ENCODE measurements around the gene KAZN.

The KAZN gene

DNA sequence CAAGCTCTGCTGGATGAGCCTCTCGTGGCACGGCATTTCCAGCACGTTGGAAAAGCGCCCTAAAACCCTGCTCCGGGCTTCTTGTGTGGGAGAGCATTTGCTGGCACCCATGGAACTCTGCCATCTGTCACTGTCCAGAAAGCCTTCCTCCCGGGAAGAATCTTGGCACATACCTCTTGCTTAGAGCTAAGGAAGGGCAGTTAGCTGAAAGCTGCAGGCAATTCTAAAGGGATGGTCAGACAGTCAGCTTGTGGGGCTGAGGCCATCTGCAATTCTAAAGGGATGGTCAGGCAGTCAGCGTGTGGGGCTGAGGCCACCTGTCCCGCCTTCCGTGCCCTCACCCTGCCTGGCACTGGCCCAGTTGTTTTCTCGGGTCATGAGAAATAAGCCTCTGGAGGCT is 416.0 kb downstream of the KAZN start:
- no peak for DNase-seq (ENCODE audit: low read depth in 2 of 2, low spot score in 1 of 2)

DNA sequence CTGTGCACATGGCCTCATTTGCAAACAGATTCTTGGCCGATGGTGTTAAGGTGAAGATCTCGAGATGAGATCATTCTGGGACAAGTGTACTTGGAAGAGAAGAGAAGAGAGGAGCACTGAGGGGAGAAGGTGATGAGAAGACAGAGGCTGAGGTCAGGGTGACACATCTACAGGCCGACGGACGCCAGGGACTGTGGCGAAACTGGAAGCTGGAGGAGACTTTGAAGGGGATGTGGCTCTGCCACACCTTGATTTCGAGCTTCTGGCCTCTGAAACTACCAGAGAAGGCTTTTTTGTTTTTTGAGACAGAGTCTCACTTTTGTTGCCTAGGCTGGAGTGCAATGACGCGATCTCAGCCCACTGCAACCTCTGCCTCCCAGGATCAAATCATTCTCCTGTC is 417.5 kb downstream of the KAZN start:
- no peak for DNase-seq (ENCODE audit: low read depth in 2 of 2, low spot score in 1 of 2)

DNA sequence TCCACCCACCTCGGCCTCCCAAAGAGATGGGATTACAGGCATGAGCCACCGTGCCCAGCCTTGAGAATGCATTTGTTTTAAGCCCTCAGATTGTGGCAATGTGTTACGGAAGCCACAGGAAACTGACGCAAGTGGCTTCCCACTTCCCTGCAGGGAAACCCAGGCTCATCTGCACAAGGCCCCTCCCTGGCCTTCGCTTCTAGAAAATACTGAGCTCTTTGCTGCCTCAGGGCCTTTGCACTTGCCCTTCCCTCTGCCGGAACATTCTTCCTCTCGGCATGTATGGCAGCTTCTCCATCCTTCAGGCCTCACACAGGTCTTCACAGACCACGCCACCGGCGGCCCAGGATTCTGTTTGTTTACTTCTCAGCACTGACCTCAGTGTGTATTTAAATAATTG is 418.0 kb downstream of the KAZN start:
- DNase-seq (ENCODE audit: low read depth in 2 of 2, low spot score in 1 of 2): no peak

DNA sequence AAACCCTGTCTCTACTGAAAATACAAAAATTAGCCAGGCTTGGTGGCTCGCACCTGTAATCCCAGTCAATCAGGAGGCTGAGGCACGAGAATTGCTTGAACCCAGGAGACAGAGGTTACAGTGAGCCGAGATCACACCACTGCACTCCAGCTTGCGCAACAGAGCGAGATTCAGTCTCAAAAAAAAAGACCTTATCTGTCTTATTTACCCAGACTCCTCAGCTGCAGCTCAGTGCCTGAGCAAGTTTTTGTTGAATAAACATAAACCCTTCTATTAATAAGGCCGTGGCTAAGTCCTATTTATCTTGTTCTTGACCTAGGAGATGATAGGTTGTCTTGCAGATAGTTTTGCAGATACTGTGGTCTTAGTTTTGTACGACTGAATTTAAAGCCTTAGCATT is 418.6 kb downstream of the KAZN start:
- no peak for DNase-seq (ENCODE audit: low read depth in 2 of 2, low spot score in 1 of 2)

DNA sequence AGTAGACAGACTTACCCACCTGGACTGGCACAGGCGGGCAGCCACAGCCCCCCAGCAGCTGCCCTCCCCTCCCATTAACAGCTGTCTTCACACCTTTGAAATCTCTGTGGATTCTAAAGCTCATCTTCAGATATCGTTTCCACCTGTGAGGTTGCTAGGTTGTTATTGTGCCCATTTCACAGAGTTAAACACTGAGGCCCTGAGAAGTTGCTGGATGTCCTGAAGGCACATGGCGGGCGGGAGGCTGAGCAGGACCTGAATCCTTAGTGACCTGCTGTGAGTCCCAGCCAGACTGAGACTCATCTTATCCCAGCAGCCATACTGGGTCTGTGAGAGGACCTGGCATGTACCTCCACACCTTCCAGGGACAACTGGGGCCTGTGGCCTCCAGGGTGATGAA is 420.3 kb downstream of the KAZN start:
- no peak for DNase-seq (ENCODE audit: low read depth in 2 of 2, low spot score in 1 of 2)

DNA sequence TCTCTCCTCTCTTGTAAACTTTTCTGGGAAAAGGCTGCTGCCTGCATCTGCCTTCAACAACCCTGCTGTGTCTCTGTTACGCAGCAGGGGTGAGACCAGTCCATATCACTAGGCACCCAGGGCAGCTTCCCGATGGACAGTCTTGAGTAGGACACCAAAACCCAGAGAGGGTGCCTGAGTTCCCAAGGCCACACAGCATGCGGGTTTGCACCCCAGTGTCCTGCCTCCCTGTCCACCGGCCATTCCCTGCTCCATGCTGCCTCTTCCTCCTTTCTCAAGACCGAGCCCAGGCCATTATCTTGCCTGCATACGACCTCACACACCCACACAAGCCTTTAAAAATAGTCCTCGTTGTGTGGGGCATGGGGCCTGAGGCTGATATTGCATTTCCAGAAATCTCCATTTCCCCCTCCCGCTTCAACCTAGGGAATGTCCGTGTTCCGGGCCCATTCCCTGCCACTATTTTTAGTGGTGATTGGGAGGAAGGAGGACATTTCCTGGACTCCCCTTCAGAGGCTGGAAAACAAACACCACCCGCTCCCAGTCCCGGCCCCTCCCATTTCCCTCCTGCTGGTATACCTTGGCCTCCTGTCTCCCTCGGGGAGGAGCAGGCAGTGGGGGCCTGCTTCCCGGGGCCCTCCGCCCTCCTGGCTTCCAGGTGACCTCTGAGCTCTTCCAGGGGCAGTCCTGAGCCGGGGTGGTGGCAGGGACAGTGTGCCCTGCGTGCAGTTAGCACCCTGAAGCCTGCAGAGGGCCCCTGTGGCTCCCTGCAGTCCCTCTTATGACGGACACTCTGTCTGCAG is 422.7 kb downstream of the KAZN start:
- DNase-seq (ENCODE audit: low read depth in 2 of 2, low spot score in 1 of 2): no peak

- no peak for DNase-seq (ENCODE audit: low read depth in 2 of 2, low spot score in 1 of 2)
Observed at GRCh38 chr1:15022048-15022447, 423.6 kb downstream of the KAZN start.

DNA sequence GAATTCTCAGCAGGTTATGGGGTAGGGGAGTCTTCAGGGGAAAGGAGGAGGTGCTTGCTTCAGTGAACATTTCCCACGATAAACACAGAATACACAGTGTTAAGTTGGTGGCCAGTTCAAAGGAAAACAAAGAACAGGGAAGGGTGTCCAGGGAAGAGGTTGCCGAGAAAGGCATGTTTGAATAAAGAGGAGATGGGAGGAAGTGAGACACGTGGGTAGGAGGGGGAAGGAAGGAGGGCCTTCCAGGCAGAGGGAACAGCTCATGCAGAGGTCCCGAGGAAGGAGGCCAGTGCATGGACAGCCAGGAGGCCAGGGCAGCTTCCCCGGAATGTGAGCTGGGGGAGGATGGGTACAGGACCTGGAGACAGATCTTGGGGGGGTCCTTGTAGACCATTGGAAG is 424.7 kb downstream of the KAZN start:
- DNase-seq (ENCODE audit: low read depth in 2 of 2, low spot score in 1 of 2): no peak

DNA sequence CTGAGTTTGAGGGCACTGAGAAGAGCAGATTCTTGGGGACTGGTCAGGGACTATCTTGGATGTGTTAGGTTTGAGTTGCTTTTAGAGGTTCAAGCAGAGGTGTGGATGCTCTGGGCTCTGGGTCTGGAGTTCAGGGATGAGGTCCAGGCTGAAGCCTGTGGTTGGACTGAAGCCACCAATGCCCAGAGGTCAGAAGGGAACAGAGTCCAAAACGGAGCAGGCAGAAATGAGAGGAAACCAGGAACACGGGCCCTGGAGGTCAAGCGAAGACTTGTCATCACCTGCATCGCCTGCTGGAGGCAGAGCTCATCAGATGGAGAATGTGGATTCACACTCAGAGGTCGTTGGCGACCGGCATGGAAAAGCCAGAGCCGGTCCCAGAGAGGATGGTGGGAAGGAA is 425.5 kb downstream of the KAZN start:
- DNase-seq (ENCODE audit: low read depth in 2 of 2, low spot score in 1 of 2): no peak

DNA sequence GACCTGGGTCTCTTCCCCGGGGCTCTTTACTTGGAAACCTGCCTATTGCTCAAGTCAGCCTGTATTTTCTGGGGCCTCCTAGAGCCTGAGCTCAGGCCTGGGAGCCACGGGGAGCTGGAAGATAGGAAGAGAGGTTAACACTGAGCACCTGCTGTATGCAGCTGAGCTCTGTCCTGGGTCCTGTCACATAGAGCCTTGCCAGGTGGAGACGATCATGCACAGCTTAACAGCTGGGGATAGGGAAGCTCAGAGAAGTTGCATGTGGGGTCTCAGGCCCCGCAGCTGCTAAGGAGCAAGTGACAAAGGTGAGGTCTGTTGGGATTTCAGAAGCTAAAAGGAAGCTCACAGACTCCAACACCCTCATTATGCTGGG is 427.6 kb downstream of the KAZN start:
- DNase-seq (ENCODE audit: low read depth in 2 of 2, low spot score in 1 of 2): no peak

DNA sequence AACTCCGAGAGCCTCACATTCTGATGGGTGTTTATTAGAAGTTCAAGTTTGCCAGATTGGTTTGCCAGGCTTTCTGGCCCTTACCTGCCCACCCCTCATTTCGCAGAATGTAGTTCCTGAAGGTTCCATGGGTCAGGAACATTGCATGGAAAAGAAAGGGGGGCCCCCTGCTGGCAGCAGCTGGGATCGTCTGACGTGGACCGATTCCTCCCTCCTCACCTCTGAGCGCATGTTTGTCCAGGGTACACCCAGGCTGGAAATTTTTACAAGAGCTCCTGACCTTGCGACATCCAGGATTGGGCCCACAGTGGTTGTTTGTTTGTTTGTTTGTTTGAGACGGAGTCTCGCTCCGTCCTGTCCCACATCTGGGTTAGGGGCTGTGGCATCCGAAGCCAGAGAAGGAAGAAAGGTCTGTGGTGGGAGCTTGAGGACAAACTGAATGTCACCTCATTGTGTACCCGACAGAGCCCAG is 429.1 kb downstream of the KAZN start:
- no peak for DNase-seq (ENCODE audit: low read depth in 2 of 2, low spot score in 1 of 2)

GRCh38 chr1:15028102-15028501 is 429.6 kb downstream of the KAZN start:
- no peak for DNase-seq (ENCODE audit: low read depth in 2 of 2, low spot score in 1 of 2)

- no peak for DNase-seq (ENCODE audit: low read depth in 2 of 2, low spot score in 1 of 2)
Observed at GRCh38 chr1:15028616-15029015, 430.1 kb downstream of the KAZN start.

DNA sequence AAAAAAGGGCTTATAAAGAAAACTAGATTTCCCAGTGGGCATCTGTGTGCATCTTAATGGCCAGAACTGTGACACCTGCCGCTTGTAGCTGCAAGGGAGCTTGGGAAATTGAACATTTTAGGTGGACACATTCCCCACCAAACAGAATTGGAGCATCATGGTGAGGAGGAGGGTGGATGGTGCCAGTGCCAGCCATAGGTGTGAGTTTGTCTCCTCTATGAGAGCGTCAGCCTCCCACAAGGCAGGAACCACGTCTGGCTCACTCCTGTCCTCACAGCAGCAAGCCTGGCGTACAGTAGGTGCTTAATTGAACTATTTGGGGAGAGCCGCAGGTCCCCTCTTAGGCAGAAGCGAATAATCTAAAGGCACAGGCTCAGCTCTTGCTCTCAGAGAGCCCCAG is 430.6 kb downstream of the KAZN start:
- DNase-seq (ENCODE audit: low read depth in 2 of 2, low spot score in 1 of 2): no peak

DNA sequence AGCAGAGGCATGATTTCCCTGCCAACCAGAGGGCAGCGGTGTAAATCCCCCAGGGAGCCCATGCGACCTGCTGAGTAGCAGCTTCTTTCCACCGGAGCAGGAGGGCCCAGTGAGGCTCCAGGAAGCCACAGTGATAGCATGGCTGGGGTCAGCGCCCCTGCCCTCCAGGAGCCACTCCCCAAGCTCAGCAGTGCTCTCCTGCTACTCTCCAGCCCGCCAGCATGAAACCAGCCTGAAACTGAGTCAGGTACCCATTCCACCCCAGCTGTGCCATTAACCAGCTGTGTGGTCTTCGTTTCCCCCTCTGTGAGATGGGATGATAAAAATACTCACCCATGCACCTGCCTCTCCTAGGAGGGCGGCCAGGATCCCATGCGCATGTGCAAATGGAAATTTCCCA is 431.3 kb downstream of the KAZN start:
- DNase-seq (ENCODE audit: low read depth in 2 of 2, low spot score in 1 of 2): no peak

- no peak for DNase-seq (ENCODE audit: low read depth in 2 of 2, low spot score in 1 of 2)
Observed at GRCh38 chr1:15031251-15031933, 432.9 kb downstream of the KAZN start.

DNA sequence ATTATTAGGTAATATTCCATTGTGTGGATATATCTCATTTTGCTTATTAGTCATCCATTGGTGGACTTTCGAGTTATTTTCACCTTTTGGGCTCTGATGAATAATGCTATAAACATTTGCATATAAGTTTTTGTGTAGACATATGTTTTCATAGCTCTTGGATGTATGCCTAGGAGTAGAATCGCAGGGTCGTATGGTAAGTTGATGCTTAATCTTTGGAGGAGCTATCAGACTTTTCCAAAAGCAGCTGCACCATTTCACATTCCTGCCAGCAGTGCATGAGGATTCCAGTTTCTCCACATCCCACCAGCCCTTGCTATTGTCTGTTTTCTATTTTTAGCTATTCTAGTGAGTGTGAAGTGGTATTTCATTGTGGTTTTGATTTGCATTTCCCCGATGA is 434.8 kb downstream of the KAZN start:
- DNase-seq (ENCODE audit: low read depth in 2 of 2, low spot score in 1 of 2): no peak

DNA sequence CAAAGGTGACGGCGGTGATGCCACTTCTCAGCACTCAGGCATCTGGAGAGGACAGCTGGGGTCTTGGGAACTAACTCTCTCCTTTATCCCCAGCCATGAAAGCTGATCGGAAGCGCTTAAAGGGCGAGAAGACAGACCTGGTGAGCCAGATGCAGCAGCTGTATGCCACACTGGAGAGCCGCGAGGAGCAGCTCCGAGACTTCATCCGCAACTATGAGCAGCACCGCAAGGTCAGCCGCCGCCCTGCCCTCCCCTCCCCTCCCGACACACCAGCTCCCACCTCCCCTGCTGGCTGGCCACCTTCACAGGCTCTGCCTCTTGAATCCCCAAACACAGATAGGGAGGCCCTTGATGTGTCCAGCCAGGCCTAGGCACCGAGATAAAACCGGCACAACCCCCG is 436.2 kb downstream of the KAZN start:
- no peak for DNase-seq (ENCODE audit: low read depth in 2 of 2, low spot score in 1 of 2)

DNA sequence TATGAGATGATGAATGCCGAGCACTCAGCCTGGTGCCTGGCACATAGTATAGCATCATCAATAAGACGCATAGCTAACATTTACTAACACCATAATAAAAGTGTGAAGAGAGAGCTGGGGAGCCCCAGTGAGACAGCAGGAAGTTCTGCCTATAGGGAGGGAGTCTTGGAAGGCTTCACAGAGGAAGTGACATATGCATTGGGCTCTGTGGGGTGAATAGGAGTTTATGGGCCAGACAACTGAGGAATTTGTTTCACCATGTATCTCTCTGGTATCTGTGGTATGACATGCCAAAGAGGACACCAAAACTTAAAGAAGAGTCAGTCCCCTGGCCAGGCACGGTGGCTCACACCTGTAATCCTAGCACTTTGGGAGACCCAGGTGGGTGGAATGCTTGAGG is 436.8 kb downstream of the KAZN start:
- DNase-seq (ENCODE audit: low read depth in 2 of 2, low spot score in 1 of 2): no peak

GRCh38 chr1:15036101-15036500 is 437.6 kb downstream of the KAZN start:
- no peak for DNase-seq (ENCODE audit: low read depth in 2 of 2, low spot score in 1 of 2)

GRCh38 chr1:15038232-15039016 is 439.9 kb downstream of the KAZN start:
- DNase-seq (ENCODE audit: low read depth in 2 of 2, low spot score in 1 of 2): no peak

DNA sequence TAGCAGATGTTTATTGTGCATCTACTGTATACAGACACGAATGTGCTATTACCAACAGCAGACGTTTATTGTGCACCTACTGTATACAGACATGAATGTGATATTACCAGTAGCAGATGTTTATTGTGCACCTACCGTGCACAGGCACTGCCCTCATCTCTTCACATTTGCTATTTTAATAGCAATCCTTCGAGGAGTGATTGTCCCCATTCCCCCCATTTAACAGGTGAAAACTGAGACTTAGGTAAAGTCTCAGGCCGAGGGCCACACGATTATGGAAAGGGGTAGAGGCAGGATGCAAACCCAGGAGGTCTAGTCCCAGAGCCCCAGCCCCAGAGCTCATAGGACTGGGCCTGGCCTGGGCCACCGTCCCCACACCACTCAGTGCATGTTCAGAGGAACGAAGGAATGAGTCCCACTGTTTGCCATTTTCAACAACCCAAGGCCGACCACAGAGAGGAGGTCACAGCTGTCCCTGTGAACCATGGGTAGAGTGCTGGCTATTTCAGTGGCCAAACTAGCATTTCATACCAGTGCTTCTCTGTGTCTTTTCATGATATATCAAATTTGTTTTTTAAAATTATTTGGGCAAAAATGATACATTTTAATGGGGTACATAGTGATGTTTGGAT is 440.6 kb downstream of the KAZN start:
- DNase-seq (ENCODE audit: low read depth in 2 of 2, low spot score in 1 of 2): no peak

Measured in stimulated activated CD8-positive, alpha-beta memory T cell treated with anti-CD3 and anti-CD28 coated beads, Interleukin-4, amount 100 ng/mL, for 4 hours (primary cell).